Right lobe of liver (tissue), 4 donors: ENCODE data around the gene S100A12.

Experiments
- POLR2A ChIP-seq: fragments of 450-650 bp; IDR thresholded peaks from one replicate; pipeline ENCODE4 v1.6.1; 2017; ENCODE audit warnings: antibody characterized with exemption, mild to moderate bottlenecking
- TF ChIP-seq, protein P1 (sequence below), 4 donors: fragments of 200-600 bp in 3 of 4; fragments of 450-650 bp in 1 of 4; IDR thresholded peaks; one replicate each; pipeline versions ENCODE4 v1.5.1 to v1.8.0; 2016 to 2022; ENCODE audit warnings: antibody characterized with exemption in 4 of 4, mild to moderate bottlenecking in 2 of 4
- donor health status: DM: no; HTN: no; CAD: no.
- donor health status: DM: no; HTN: no; CAD: no.
- donor health status: DM: no; HTN: yes; CAD: no.

DNA sequence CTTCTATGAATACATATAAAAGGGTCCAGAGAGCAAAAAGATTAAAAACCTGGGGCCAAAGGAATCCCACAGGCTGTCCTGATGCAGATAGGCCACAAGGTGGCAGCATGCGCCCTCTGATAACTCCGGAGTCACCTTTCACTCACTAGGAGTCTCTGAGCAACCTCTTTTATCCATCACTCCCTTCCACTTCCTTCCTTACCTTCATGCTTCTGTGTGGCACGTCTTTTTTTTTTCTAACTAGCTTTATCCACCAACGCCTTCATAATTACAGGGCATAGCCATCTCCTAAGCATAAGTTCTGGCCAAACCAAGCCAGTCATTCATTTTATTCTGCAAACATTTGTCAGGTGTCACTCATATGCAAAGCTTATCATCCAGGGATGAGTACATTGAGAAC lies 22.9 kb downstream of the S100A12 start:
- TF ChIP-seq POLR2A, result no peak
- TF ChIP-seq, protein P1, sequence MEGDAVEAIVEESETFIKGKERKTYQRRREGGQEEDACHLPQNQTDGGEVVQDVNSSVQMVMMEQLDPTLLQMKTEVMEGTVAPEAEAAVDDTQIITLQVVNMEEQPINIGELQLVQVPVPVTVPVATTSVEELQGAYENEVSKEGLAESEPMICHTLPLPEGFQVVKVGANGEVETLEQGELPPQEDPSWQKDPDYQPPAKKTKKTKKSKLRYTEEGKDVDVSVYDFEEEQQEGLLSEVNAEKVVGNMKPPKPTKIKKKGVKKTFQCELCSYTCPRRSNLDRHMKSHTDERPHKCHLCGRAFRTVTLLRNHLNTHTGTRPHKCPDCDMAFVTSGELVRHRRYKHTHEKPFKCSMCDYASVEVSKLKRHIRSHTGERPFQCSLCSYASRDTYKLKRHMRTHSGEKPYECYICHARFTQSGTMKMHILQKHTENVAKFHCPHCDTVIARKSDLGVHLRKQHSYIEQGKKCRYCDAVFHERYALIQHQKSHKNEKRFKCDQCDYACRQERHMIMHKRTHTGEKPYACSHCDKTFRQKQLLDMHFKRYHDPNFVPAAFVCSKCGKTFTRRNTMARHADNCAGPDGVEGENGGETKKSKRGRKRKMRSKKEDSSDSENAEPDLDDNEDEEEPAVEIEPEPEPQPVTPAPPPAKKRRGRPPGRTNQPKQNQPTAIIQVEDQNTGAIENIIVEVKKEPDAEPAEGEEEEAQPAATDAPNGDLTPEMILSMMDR (IDR thresholded peaks at IDR 0.05), result peak; percentile 83 to 98 (median 96)
